ENCODE results near the gene SRP9.

- TF ChIP-seq CTCF (IDR thresholded peaks at IDR 0.05; ENCODE audit: borderline replicate concordance, extremely low read depth, low read length, poor library complexity, severe bottlenecking) (no peak), EZH2 (IDR thresholded peaks at IDR 0.05; ENCODE audit: borderline replicate concordance, low read depth, low read length, severe bottlenecking) (no peak)
Observed at GRCh38 chr1:225780630-225781029, 3.0 kb downstream of the SRP9 start.
